HG03045 (cell line): ENCODE results near the gene MSRB1.

ENCODE experiments used
- ATAC-seq: cut with Tn5 transposase; IDR thresholded peaks from one replicate; pipeline ENCODE4 v1.9.1; 2021; ENCODE audit warnings: mild to moderate bottlenecking, moderate library complexity; ENCODE audit not compliant: unreplicated experiment

The MSRB1 gene

GRCh38 chr16:1942810-1943726 lies at the start of gene MSRB1:
Gene MSRB1 (minus strand): TSS chr16:1943199. CDS start chr16:1943156, 43 bp downstream.
- peak; percentile 93 for ATAC-seq

GRCh38 chr16:1991948-1992703 lies 49.1 kb upstream of the MSRB1 start:
- peak; percentile 50 for ATAC-seq

- ATAC-seq: no peak
These were observed 48.6 kb upstream of the MSRB1 start for GRCh38 chr16:1991588-1991947.

- ATAC-seq: no peak
These were observed 48.1 kb upstream of the MSRB1 start for GRCh38 chr16:1991135-1991551.

- ATAC-seq: no peak
These were observed 47.5 kb upstream of the MSRB1 start for GRCh38 chr16:1990351-1991134.

- ATAC-seq: no peak
These were observed 47.0 kb upstream of the MSRB1 start for GRCh38 chr16:1990101-1990350.

- no peak for ATAC-seq
These were observed 46.5 kb upstream of the MSRB1 start, which contains the start of gene SYNGR3 for GRCh38 chr16:1989209-1990100. Gene SYNGR3 (plus strand): TSS chr16:1989970. CDS start chr16:1990103, 133 bp downstream.

GRCh38 chr16:1987198-1987597 lies 44.2 kb upstream of the MSRB1 start:
- no peak for ATAC-seq

- ATAC-seq: no peak
These were observed 42.6 kb upstream of the MSRB1 start for GRCh38 chr16:1985466-1986150.

- peak; percentile 15 for ATAC-seq
These were observed 41.6 kb upstream of the MSRB1 start for GRCh38 chr16:1984347-1985225.

- ATAC-seq: peak; percentile 77
These were observed 40.7 kb upstream of the MSRB1 start, which contains the start of gene GFER for GRCh38 chr16:1983544-1984346. Gene GFER (plus strand): TSS chr16:1984193. CDS start chr16:1984219, 26 bp downstream.

GRCh38 chr16:1982991-1983543 lies 40.1 kb upstream of the MSRB1 start:
- ATAC-seq: no peak

- no peak for ATAC-seq
These were observed 39.0 kb upstream of the MSRB1 start for GRCh38 chr16:1982013-1982433.

GRCh38 chr16:1981398-1981836 lies 38.4 kb upstream of the MSRB1 start, which contains the start of gene NOXO1:
Gene NOXO1 (minus strand): TSS chr16:1981469. CDS start chr16:1981179, 290 bp downstream.
- ATAC-seq: no peak

GRCh38 chr16:1980770-1981087 lies 37.7 kb upstream of the MSRB1 start:
- ATAC-seq: no peak

GRCh38 chr16:1980030-1980769 lies 37.2 kb upstream of the MSRB1 start:
- ATAC-seq: no peak
